Stimulated activated naive CD8-positive, alpha-beta T cell treated with anti-CD3 and anti-CD28 coated beads, Interleukin-15, amount 100 ng/mL, for 72 hours (primary cell): Measurements from ENCODE around the gene RAPSN.
"Not testable (repeated sequence)": the region's sequence is repeated elsewhere in the genome, so short reads cannot be mapped to it uniquely, and the experiment has no call there.

Experiments
- ATAC-seq: fragments of 150-1000 bp; cut with Tn5 transposase; 2 replicates; pipeline ENCODE4 v1.10.0; 2021; ENCODE audit warnings: mild to moderate bottlenecking, moderate library complexity
- DNase-seq, 2 donors: peaks; one replicate each; pipeline ENCODE4 v3.0.0; 2021 to 2022
- H3K27ac Mint-ChIP-seq, 2 donors: one replicate each; pipeline ENCODE4 v1.8.0; 2022; ENCODE audit warnings: mild to moderate bottlenecking in 2 of 2, mixed read lengths in 2 of 2, moderate library complexity in 2 of 2
- H3K27me3 Mint-ChIP-seq: one replicate; pipeline ENCODE4 v1.8.0; 2022; ENCODE audit warnings: mixed read lengths
- H3K4me1 Mint-ChIP-seq: one replicate; pipeline ENCODE4 v1.8.0; 2022; ENCODE audit warnings: mild to moderate bottlenecking, mixed read lengths
- H3K4me3 Mint-ChIP-seq, 2 donors: one replicate each; pipeline ENCODE4 v1.8.0; 2022; ENCODE audit warnings: mild to moderate bottlenecking in 2 of 2, mixed read lengths in 2 of 2, moderate library complexity in 1 of 2
- H3K9me3 Mint-ChIP-seq, 2 donors: one replicate each; pipeline ENCODE4 v1.8.0; 2022; ENCODE audit warnings: mixed read lengths in 2 of 2

RAPSN gene

DNA sequence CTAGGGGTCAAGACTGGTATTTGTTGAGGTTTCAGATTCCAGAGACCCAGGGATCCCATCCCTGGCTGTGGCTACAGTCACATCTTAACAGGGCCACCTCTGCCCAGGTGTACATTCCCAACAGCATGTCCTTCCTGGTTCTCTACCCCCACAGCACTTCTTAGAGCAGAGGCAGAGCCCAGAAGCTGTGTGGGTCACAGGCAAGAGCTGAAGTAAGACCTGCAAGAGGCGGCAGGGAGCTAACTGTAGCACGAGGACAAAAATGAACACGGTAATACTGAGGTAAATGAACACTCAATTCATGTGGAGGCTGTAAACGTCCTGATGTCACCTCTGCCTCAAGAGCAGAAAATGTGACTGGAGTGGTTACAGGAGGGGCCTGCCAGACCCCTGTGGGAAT, 21.7 kb upstream of the RAPSN start:
- no peak overlapping the region for H3K4me3 Mint-ChIP-seq
- H3K9me3 Mint-ChIP-seq: no peaks in the 10 kb centered on the region
- H3K27ac Mint-ChIP-seq: peak overlapping the region in 1 of 2 donors; percentile 75

GRCh38 chr11:47469361-47470179, 20.6 kb upstream of the RAPSN start:
- Mint-ChIP-seq H3K27me3 (no peaks in the 10 kb centered on the region), H3K9me3 (no peaks in the 10 kb centered on the region), H3K27ac (peak overlapping the region; percentile 83 to 85), H3K4me1 (peaks cover 14% of the 10 kb centered on the region), H3K4me3 (no peak overlapping the region)
- DNase-seq: no peak
- ATAC-seq: peak; percentile 37

More for the DNA sequence above, 21.7 kb upstream of the RAPSN start:
- Mint-ChIP-seq H3K4me1 (peaks cover 14% of the 10 kb centered on the region), H3K27me3 (no peaks in the 10 kb centered on the region)
- DNase-seq (no peak), ATAC-seq (no peak)

GRCh38 chr11:47468598-47469214, 19.8 kb upstream of the RAPSN start:
- no peak for ATAC-seq
- Mint-ChIP-seq H3K27ac (peak overlapping the region in 1 of 2 donors; percentile 83), H3K27me3 (no peaks in the 10 kb centered on the region), H3K9me3 (no peaks in the 10 kb centered on the region), H3K4me1 (peaks cover 14% of the 10 kb centered on the region), H3K4me3 (no peak overlapping the region)
- no peak for DNase-seq

DNA sequence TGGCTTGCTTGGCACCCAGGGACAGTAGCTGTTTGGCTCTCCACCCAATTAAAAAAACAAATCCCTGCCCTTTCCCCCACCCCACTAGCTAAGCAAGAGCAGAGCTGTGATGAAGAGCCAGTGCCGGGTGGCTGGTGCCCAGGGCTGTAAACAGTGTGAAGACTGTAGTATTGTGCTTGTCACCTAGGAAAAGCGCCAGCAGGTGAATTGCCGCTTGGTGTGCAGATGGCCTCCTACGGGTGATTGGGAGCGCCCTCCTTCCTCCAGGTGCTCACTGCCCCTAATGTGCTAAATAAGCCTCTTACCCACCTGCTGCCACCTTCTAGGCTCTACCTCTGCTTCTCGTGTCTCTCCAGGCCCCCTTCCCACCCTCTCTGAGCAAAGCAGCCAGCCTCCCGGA, 18.4 kb upstream of the RAPSN start:
- no peak for ATAC-seq
- Mint-ChIP-seq H3K9me3 (no peaks in the 10 kb centered on the region), H3K27ac (no peak overlapping the region), H3K4me1 (peaks cover 14% of the 10 kb centered on the region), H3K27me3 (no peaks in the 10 kb centered on the region), H3K4me3 (no peak overlapping the region)
- no peak for DNase-seq

DNA sequence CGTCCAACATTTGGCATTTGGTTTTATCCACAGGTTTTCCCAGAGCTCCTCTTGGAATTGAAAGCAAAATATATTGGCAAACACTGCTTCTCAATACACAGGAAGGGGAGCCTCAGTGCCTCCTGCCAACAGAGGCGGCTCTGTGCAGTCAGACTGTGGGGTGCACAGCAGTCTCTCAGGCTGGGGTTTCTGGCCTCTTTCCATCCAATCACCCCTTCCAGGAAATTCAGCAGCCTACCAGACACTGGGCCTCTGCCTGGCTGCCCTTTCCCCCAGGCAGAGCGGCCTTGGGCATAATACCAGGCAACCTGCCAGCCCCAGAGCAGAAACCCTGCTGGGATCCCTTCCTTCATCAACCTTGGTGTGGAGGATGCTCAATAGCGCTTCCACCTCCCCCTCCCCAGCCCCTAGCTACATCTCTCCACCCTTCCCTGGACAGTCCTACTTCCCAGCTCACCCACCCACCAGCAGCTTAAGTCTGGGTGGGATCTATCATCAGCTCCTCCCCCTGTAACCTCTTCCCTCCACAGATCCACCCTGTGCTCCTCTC, 17.8 kb upstream of the RAPSN start:
- H3K4me1 Mint-ChIP-seq: peaks cover 14% of the 10 kb centered on the region
- H3K4me3 Mint-ChIP-seq: no peak overlapping the region
- H3K27ac Mint-ChIP-seq: no peak overlapping the region
- DNase-seq (no peak), ATAC-seq (no peak)
- no peaks in the 10 kb centered on the region for H3K27me3 Mint-ChIP-seq
- no peaks in the 10 kb centered on the region for H3K9me3 Mint-ChIP-seq

DNA sequence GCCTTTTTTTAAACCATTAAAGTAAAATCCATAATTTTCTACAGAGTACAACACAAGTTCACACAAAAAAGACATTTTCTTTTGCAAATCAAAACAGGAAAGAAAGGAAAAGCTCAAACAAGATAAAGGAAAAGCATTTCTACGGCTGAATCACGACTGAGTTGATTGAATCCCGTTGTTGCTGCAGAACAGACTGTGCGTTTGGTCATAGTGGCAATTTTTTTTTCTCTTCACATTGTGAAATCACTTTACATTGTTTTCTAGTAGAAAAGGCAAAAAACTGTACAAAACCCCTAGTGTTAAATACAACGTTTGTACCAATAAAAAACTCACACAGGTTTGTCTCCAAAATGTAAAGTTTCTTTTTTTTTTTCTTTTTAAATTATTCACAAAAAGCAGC, 17.3 kb upstream of the RAPSN start:
- ATAC-seq: no peak
- peak overlapping the region in 1 of 2 donors; percentile 19 for H3K27ac Mint-ChIP-seq
- no peaks in the 10 kb centered on the region for H3K27me3 Mint-ChIP-seq
- H3K9me3 Mint-ChIP-seq: no peaks in the 10 kb centered on the region
- DNase-seq: no peak
- peaks cover 14% of the 10 kb centered on the region for H3K4me1 Mint-ChIP-seq
- H3K4me3 Mint-ChIP-seq: no peak overlapping the region

- no peak overlapping the region for H3K27ac Mint-ChIP-seq
- no peak for ATAC-seq
- DNase-seq: no peak
- H3K27me3 Mint-ChIP-seq: no peaks in the 10 kb centered on the region
- peaks cover 20% of the 10 kb centered on the region for H3K4me1 Mint-ChIP-seq
- no peak overlapping the region for H3K4me3 Mint-ChIP-seq
- H3K9me3 Mint-ChIP-seq: no peaks in the 10 kb centered on the region
These were observed 15.5 kb upstream of the RAPSN start for GRCh38 chr11:47464483-47464882.

DNA sequence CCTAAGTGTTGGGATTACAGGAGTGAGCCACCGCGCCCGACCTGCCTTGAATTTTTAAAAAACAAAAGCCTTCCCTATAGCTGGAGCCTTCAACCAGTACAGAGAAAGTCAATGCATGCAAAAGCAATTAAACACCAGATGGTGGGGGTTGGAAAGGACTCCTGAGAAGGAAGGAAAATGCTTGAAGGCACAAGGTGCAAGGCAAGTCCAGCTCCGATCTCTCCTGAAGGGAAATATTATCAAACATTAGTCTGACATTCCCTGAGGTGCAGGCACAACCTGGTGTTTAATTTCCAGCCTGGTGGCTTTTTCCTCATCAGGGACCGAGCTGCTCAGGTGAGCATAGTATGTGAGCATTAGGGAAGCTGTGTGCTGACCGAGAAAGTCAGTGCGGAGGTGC, 12.9 kb upstream of the RAPSN start:
- Mint-ChIP-seq H3K4me3 (no peak overlapping the region), H3K27me3 (no peaks in the 10 kb centered on the region), H3K27ac (peak overlapping the region in 1 of 2 donors; percentile 44), H3K4me1 (peaks cover 8% of the 10 kb centered on the region), H3K9me3 (no peaks in the 10 kb centered on the region)
- DNase-seq: no peak
- no peak for ATAC-seq

DNA sequence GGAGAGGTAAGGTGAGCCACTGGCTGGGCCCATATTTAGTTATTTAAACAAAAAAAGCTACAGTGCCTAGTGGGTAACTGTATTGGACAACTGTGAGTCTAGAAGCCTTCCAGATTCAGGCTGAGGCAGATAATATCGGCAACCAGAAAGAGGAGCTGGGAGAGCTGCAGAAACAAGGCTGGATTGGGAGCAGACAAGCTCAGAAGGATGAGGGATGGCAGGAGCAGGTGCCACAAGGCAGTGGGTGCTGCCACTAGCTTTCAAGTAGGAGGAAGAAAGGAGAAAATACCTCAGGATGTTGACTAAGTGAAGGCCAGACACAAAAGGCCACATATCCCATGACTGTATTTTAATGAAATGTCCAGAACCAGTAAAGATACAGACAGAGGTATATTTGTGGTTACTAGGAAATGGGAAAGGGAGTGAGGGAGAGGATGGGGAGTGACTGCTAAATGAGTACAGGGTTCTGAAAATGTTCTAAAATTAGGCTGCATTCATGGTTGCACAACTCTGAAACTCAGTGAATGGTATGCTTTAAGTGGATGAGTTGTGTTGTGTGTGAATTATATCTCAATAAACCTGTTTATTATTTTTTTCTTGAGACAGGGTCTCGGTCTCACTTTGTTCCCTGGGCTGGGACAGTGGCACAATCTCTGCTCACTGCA, 11.8 kb upstream of the RAPSN start:
- ATAC-seq (no peak), DNase-seq (no peak)
- Mint-ChIP-seq H3K27me3 (no peaks in the 10 kb centered on the region), H3K4me3 (no peak overlapping the region), H3K4me1 (peaks cover 6% of the 10 kb centered on the region), H3K27ac (peak overlapping the region in 1 of 2 donors; percentile 56), H3K9me3 (no peaks in the 10 kb centered on the region)

GRCh38 chr11:47454258-47454671, 5.3 kb upstream of the RAPSN start:
- H3K27ac Mint-ChIP-seq: peak overlapping the region in 1 of 2 donors; percentile 74
- not testable (repeated sequence) for H3K4me3 Mint-ChIP-seq, H3K9me3 Mint-ChIP-seq, H3K27me3 Mint-ChIP-seq, H3K4me1 Mint-ChIP-seq
- DNase-seq: peak; percentile 61 to 68
- ATAC-seq: peak; percentile 95

DNA sequence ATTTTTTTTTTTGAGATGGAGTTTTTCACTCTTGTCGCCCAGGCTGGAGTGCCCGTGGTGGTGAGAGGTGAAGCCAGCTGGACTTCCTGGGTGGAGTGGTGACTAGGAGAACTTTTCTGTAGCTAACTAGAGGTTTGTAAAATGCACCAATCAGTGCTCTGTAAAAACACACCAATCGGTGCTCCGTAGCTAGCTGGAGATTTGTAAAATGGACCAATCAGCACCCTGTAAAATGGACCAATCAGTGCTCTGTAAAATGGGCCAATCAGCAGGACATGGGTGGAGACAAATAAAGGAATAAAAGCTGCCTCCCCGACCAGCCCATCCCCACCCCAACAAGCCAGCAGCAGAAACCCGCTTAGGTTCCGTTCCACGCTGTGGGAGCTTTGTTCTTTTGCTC, 4.4 kb upstream of the RAPSN start:
- Mint-ChIP-seq H3K4me3 (no peak overlapping the region), H3K27me3 (no peaks in the 10 kb centered on the region), H3K4me1 (peaks cover 9% of the 10 kb centered on the region), H3K27ac (no peak overlapping the region), H3K9me3 (no peaks in the 10 kb centered on the region)
- no peak for ATAC-seq
- no peak for DNase-seq

- Mint-ChIP-seq H3K4me3 (no peak overlapping the region), H3K27ac (no peak overlapping the region), H3K27me3 (no peaks in the 10 kb centered on the region), H3K4me1 (peaks cover 9% of the 10 kb centered on the region), H3K9me3 (no peaks in the 10 kb centered on the region)
- ATAC-seq (no peak), DNase-seq (no peak)
These were observed 3.1 kb upstream of the RAPSN start for GRCh38 chr11:47451990-47452389.

- Mint-ChIP-seq H3K9me3 (no peaks in the 10 kb centered on the region), H3K27me3 (no peaks in the 10 kb centered on the region), H3K4me3 (no peak overlapping the region), H3K4me1 (peaks cover 9% of the 10 kb centered on the region), H3K27ac (no peak overlapping the region)
- DNase-seq: no peak
- no peak for ATAC-seq
These were observed 2.5 kb upstream of the RAPSN start for GRCh38 chr11:47451436-47451835.

- Mint-ChIP-seq H3K27ac (no peak overlapping the region), H3K4me1 (peaks cover 7% of the 10 kb centered on the region), H3K4me3 (no peak overlapping the region), H3K9me3 (no peaks in the 10 kb centered on the region), H3K27me3 (no peaks in the 10 kb centered on the region)
- DNase-seq (no peak), ATAC-seq (no peak)
These were observed 605 bp upstream of the RAPSN start for GRCh38 chr11:47449541-47449940.

GRCh38 chr11:47447906-47448305, 1.0 kb downstream of the RAPSN start:
- Mint-ChIP-seq H3K4me3 (no peak overlapping the region), H3K27ac (peak overlapping the region in 1 of 2 donors; percentile 65), H3K4me1 (no peaks in the 10 kb centered on the region), H3K27me3 (no peaks in the 10 kb centered on the region), H3K9me3 (no peaks in the 10 kb centered on the region)
- DNase-seq: no peak
- peak; percentile 20 for ATAC-seq

- H3K4me1 Mint-ChIP-seq: no peaks in the 10 kb centered on the region
- H3K27ac Mint-ChIP-seq: peak overlapping the region in 1 of 2 donors; percentile 36
These were observed 2.1 kb downstream of the RAPSN start for GRCh38 chr11:47446833-47447232.

More at GRCh38 chr11:47446833-47447232, 2.1 kb downstream of the RAPSN start:
- H3K27me3 Mint-ChIP-seq: no peaks in the 10 kb centered on the region
- no peaks in the 10 kb centered on the region for H3K9me3 Mint-ChIP-seq
- H3K4me3 Mint-ChIP-seq: no peak overlapping the region
- ATAC-seq: no peak
- DNase-seq: no peak
